ENCODE measurements around the gene FAM43A.

FAM43A gene

GRCh38 chr3:194705227-194705626 is 19.5 kb downstream of the FAM43A start:
- Histone ChIP-seq H3K9me3 (ENCODE audit: control insufficient read depth in 2 of 2, low read length in 2 of 2) (no peaks in the 10 kb centered on the region), H3K36me3 (ENCODE audit: control insufficient read depth in 2 of 2, insufficient read depth in 2 of 2, low read length in 2 of 2) (no peaks in the 10 kb centered on the region), H3K4me3 (ENCODE audit: low read length in 2 of 2) (no peak overlapping the region), H3K27ac (ENCODE audit: low read depth in 2 of 2, low read length in 2 of 2) (no peak overlapping the region), H3K4me1 (ENCODE audit: control insufficient read depth in 2 of 2, insufficient read depth in 2 of 2, low read length in 2 of 2) (no peaks in the 10 kb centered on the region), H3K9ac (ENCODE audit: low read depth in 1 of 2, low read length in 2 of 2) (no peak overlapping the region), H3K27me3 (ENCODE audit: control insufficient read depth in 2 of 2, insufficient read depth in 2 of 2, low read length in 2 of 2) (no peaks in the 10 kb centered on the region)

- no peaks in the 10 kb centered on the region for H3K4me1 ChIP-seq (ENCODE audit: control insufficient read depth in 2 of 2, insufficient read depth in 2 of 2, low read length in 2 of 2)
- no peaks in the 10 kb centered on the region for H3K9me3 ChIP-seq (ENCODE audit: control insufficient read depth in 2 of 2, low read length in 2 of 2)
- no peak overlapping the region for H3K9ac ChIP-seq (ENCODE audit: low read depth in 1 of 2, low read length in 2 of 2)
- H3K27me3 ChIP-seq (ENCODE audit: control insufficient read depth in 2 of 2, insufficient read depth in 2 of 2, low read length in 2 of 2), result no peaks in the 10 kb centered on the region
- no peak overlapping the region for H3K4me3 ChIP-seq (ENCODE audit: low read length in 2 of 2)
- H3K36me3 ChIP-seq (ENCODE audit: control insufficient read depth in 2 of 2, insufficient read depth in 2 of 2, low read length in 2 of 2), result no peaks in the 10 kb centered on the region
- H3K27ac ChIP-seq (ENCODE audit: low read depth in 2 of 2, low read length in 2 of 2), result no peak overlapping the region
Observed at GRCh38 chr3:194705761-194706160, 20.1 kb downstream of the FAM43A start.

- Histone ChIP-seq H3K4me3 (ENCODE audit: low read length in 2 of 2) (no peak overlapping the region), H3K36me3 (ENCODE audit: control insufficient read depth in 2 of 2, insufficient read depth in 2 of 2, low read length in 2 of 2) (no peaks in the 10 kb centered on the region), H3K27ac (ENCODE audit: low read depth in 2 of 2, low read length in 2 of 2) (no peak overlapping the region), H3K27me3 (ENCODE audit: control insufficient read depth in 2 of 2, insufficient read depth in 2 of 2, low read length in 2 of 2) (no peaks in the 10 kb centered on the region), H3K9me3 (ENCODE audit: control insufficient read depth in 2 of 2, low read length in 2 of 2) (no peaks in the 10 kb centered on the region), H3K9ac (ENCODE audit: low read depth in 1 of 2, low read length in 2 of 2) (no peak overlapping the region), H3K4me1 (ENCODE audit: control insufficient read depth in 2 of 2, insufficient read depth in 2 of 2, low read length in 2 of 2) (no peaks in the 10 kb centered on the region)
Observed at GRCh38 chr3:194707147-194707540, 21.5 kb downstream of the FAM43A start.

GRCh38 chr3:194711286-194711685 is 25.6 kb downstream of the FAM43A start:
- no peak overlapping the region for H3K4me3 ChIP-seq (ENCODE audit: low read length in 2 of 2)
- no peak overlapping the region for H3K27ac ChIP-seq (ENCODE audit: low read depth in 2 of 2, low read length in 2 of 2)
- H3K36me3 ChIP-seq (ENCODE audit: control insufficient read depth in 2 of 2, insufficient read depth in 2 of 2, low read length in 2 of 2), result no peaks in the 10 kb centered on the region
- H3K9ac ChIP-seq (ENCODE audit: low read depth in 1 of 2, low read length in 2 of 2), result no peak overlapping the region
- H3K9me3 ChIP-seq (ENCODE audit: control insufficient read depth in 2 of 2, low read length in 2 of 2), result no peaks in the 10 kb centered on the region
- no peaks in the 10 kb centered on the region for H3K4me1 ChIP-seq (ENCODE audit: control insufficient read depth in 2 of 2, insufficient read depth in 2 of 2, low read length in 2 of 2)
- H3K27me3 ChIP-seq (ENCODE audit: control insufficient read depth in 2 of 2, insufficient read depth in 2 of 2, low read length in 2 of 2), result no peaks in the 10 kb centered on the region

GRCh38 chr3:194711913-194712312 is 26.2 kb downstream of the FAM43A start:
- H3K9ac ChIP-seq (ENCODE audit: low read depth in 1 of 2, low read length in 2 of 2), result no peak overlapping the region
- H3K27ac ChIP-seq (ENCODE audit: low read depth in 2 of 2, low read length in 2 of 2), result no peak overlapping the region
- no peaks in the 10 kb centered on the region for H3K9me3 ChIP-seq (ENCODE audit: control insufficient read depth in 2 of 2, low read length in 2 of 2)
- no peaks in the 10 kb centered on the region for H3K4me1 ChIP-seq (ENCODE audit: control insufficient read depth in 2 of 2, insufficient read depth in 2 of 2, low read length in 2 of 2)
- H3K36me3 ChIP-seq (ENCODE audit: control insufficient read depth in 2 of 2, insufficient read depth in 2 of 2, low read length in 2 of 2), result no peaks in the 10 kb centered on the region
- no peak overlapping the region for H3K4me3 ChIP-seq (ENCODE audit: low read length in 2 of 2)
- no peaks in the 10 kb centered on the region for H3K27me3 ChIP-seq (ENCODE audit: control insufficient read depth in 2 of 2, insufficient read depth in 2 of 2, low read length in 2 of 2)

GRCh38 chr3:194713299-194714136 is 27.8 kb downstream of the FAM43A start:
- no peak overlapping the region for H3K4me3 ChIP-seq (ENCODE audit: low read length in 2 of 2)
- H3K4me1 ChIP-seq (ENCODE audit: control insufficient read depth in 2 of 2, insufficient read depth in 2 of 2, low read length in 2 of 2), result no peaks in the 10 kb centered on the region

GRCh38 chr3:194714137-194714455 is 28.4 kb downstream of the FAM43A start:
- Histone ChIP-seq H3K9me3 (ENCODE audit: control insufficient read depth in 2 of 2, low read length in 2 of 2) (no peaks in the 10 kb centered on the region), H3K27ac (ENCODE audit: low read depth in 2 of 2, low read length in 2 of 2) (no peak overlapping the region), H3K9ac (ENCODE audit: low read depth in 1 of 2, low read length in 2 of 2) (no peak overlapping the region), H3K27me3 (ENCODE audit: control insufficient read depth in 2 of 2, insufficient read depth in 2 of 2, low read length in 2 of 2) (no peaks in the 10 kb centered on the region), H3K4me3 (ENCODE audit: low read length in 2 of 2) (no peak overlapping the region), H3K4me1 (ENCODE audit: control insufficient read depth in 2 of 2, insufficient read depth in 2 of 2, low read length in 2 of 2) (no peaks in the 10 kb centered on the region), H3K36me3 (ENCODE audit: control insufficient read depth in 2 of 2, insufficient read depth in 2 of 2, low read length in 2 of 2) (no peaks in the 10 kb centered on the region)

More at GRCh38 chr3:194713299-194714136, 27.8 kb downstream of the FAM43A start:
- Histone ChIP-seq H3K9ac (ENCODE audit: low read depth in 1 of 2, low read length in 2 of 2) (no peak overlapping the region), H3K27me3 (ENCODE audit: control insufficient read depth in 2 of 2, insufficient read depth in 2 of 2, low read length in 2 of 2) (no peaks in the 10 kb centered on the region), H3K9me3 (ENCODE audit: control insufficient read depth in 2 of 2, low read length in 2 of 2) (no peaks in the 10 kb centered on the region), H3K27ac (ENCODE audit: low read depth in 2 of 2, low read length in 2 of 2) (no peak overlapping the region), H3K36me3 (ENCODE audit: control insufficient read depth in 2 of 2, insufficient read depth in 2 of 2, low read length in 2 of 2) (no peaks in the 10 kb centered on the region)

- Histone ChIP-seq H3K27me3 (ENCODE audit: control insufficient read depth in 2 of 2, insufficient read depth in 2 of 2, low read length in 2 of 2) (no peaks in the 10 kb centered on the region), H3K4me1 (ENCODE audit: control insufficient read depth in 2 of 2, insufficient read depth in 2 of 2, low read length in 2 of 2) (no peaks in the 10 kb centered on the region), H3K27ac (ENCODE audit: low read depth in 2 of 2, low read length in 2 of 2) (no peak overlapping the region), H3K4me3 (ENCODE audit: low read length in 2 of 2) (no peak overlapping the region), H3K36me3 (ENCODE audit: control insufficient read depth in 2 of 2, insufficient read depth in 2 of 2, low read length in 2 of 2) (no peaks in the 10 kb centered on the region), H3K9me3 (ENCODE audit: control insufficient read depth in 2 of 2, low read length in 2 of 2) (no peaks in the 10 kb centered on the region), H3K9ac (ENCODE audit: low read depth in 1 of 2, low read length in 2 of 2) (no peak overlapping the region)
Observed at GRCh38 chr3:194714564-194714963, 28.9 kb downstream of the FAM43A start.

GRCh38 chr3:194715022-194715800 is 29.5 kb downstream of the FAM43A start:
- H3K9ac ChIP-seq (ENCODE audit: low read depth in 1 of 2, low read length in 2 of 2), result no peak overlapping the region

GRCh38 chr3:194718079-194718478 is 32.4 kb downstream of the FAM43A start:
- Histone ChIP-seq H3K4me3 (ENCODE audit: low read length in 2 of 2) (no peak overlapping the region), H3K27ac (ENCODE audit: low read depth in 2 of 2, low read length in 2 of 2) (no peak overlapping the region), H3K9me3 (ENCODE audit: control insufficient read depth in 2 of 2, low read length in 2 of 2) (no peaks in the 10 kb centered on the region), H3K27me3 (ENCODE audit: control insufficient read depth in 2 of 2, insufficient read depth in 2 of 2, low read length in 2 of 2) (no peaks in the 10 kb centered on the region), H3K9ac (ENCODE audit: low read depth in 1 of 2, low read length in 2 of 2) (no peak overlapping the region), H3K36me3 (ENCODE audit: control insufficient read depth in 2 of 2, insufficient read depth in 2 of 2, low read length in 2 of 2) (no peaks in the 10 kb centered on the region), H3K4me1 (ENCODE audit: control insufficient read depth in 2 of 2, insufficient read depth in 2 of 2, low read length in 2 of 2) (peaks cover 4 to 10% of the 10 kb centered on the region in 2 donors)

More at GRCh38 chr3:194715022-194715800, 29.5 kb downstream of the FAM43A start:
- Histone ChIP-seq H3K36me3 (ENCODE audit: control insufficient read depth in 2 of 2, insufficient read depth in 2 of 2, low read length in 2 of 2) (no peaks in the 10 kb centered on the region), H3K27me3 (ENCODE audit: control insufficient read depth in 2 of 2, insufficient read depth in 2 of 2, low read length in 2 of 2) (no peaks in the 10 kb centered on the region), H3K9me3 (ENCODE audit: control insufficient read depth in 2 of 2, low read length in 2 of 2) (no peaks in the 10 kb centered on the region), H3K27ac (ENCODE audit: low read depth in 2 of 2, low read length in 2 of 2) (no peak overlapping the region), H3K4me1 (ENCODE audit: control insufficient read depth in 2 of 2, insufficient read depth in 2 of 2, low read length in 2 of 2) (no peaks in the 10 kb centered on the region), H3K4me3 (ENCODE audit: low read length in 2 of 2) (no peak overlapping the region)
